GM19351 (cell line): ENCODE measurements around the gene HPCAL1.
"Not testable (repeated sequence)": the region's sequence is repeated elsewhere in the genome, so short reads cannot be mapped to it uniquely, and the experiment has no call there.

ENCODE experiments used
- ATAC-seq: cut with Tn5 transposase; IDR thresholded peaks from one replicate; pipeline ENCODE4 v1.9.1; 2021; ENCODE audit warnings: mild to moderate bottlenecking, moderate library complexity; ENCODE audit not compliant: unreplicated experiment

Gene HPCAL1

GRCh38 chr2:10284108-10284870 is 18.4 kb upstream of the HPCAL1 start:
- no peak for ATAC-seq

GRCh38 chr2:10285191-10285555 is 17.5 kb upstream of the HPCAL1 start:
- ATAC-seq, result no peak

- no peak for ATAC-seq
Observed at GRCh38 chr2:10285556-10286198, 17.0 kb upstream of the HPCAL1 start.

- ATAC-seq, result no peak
Observed at GRCh38 chr2:10286216-10287037, 16.3 kb upstream of the HPCAL1 start.

- ATAC-seq, result no peak
Observed at GRCh38 chr2:10287761-10288160, 14.9 kb upstream of the HPCAL1 start.

- no peak for ATAC-seq
Observed at GRCh38 chr2:10288606-10289005, 14.1 kb upstream of the HPCAL1 start.

GRCh38 chr2:10289352-10289751 is 13.4 kb upstream of the HPCAL1 start:
- no peak for ATAC-seq

GRCh38 chr2:10289891-10290290 is 12.8 kb upstream of the HPCAL1 start:
- no peak for ATAC-seq

- ATAC-seq, result not testable (repeated sequence)
Observed at GRCh38 chr2:10291376-10291775, 11.3 kb upstream of the HPCAL1 start.

- no peak for ATAC-seq
Observed at GRCh38 chr2:10292033-10292432, 10.7 kb upstream of the HPCAL1 start.

- ATAC-seq, result no peak
Observed at GRCh38 chr2:10293603-10294002, 9.1 kb upstream of the HPCAL1 start.

GRCh38 chr2:10294077-10294476 is 8.6 kb upstream of the HPCAL1 start:
- no peak for ATAC-seq

- not testable (repeated sequence) for ATAC-seq
Observed at GRCh38 chr2:10295649-10296048, 7.1 kb upstream of the HPCAL1 start.

- no peak for ATAC-seq
Observed at GRCh38 chr2:10296142-10296541, 6.6 kb upstream of the HPCAL1 start.

- ATAC-seq, result no peak
Observed at GRCh38 chr2:10297191-10297830, 5.4 kb upstream of the HPCAL1 start.

GRCh38 chr2:10297959-10298531 is 4.7 kb upstream of the HPCAL1 start:
- ATAC-seq, result no peak

GRCh38 chr2:10298777-10299176 is 3.9 kb upstream of the HPCAL1 start:
- ATAC-seq, result not testable (repeated sequence)

- no peak for ATAC-seq
Observed at GRCh38 chr2:10300328-10300920, 2.3 kb upstream of the HPCAL1 start.

GRCh38 chr2:10300997-10301940 is 1.4 kb upstream of the HPCAL1 start:
- no peak for ATAC-seq
